IMR-90 (cell line): ENCODE results near the gene RBBP8.

Experiments
- BHLHE40 ChIP-seq: fragments of 150-350 bp; IDR thresholded peaks from 2 replicates; pipeline ENCODE4 v1.6.1; 2016; ENCODE audit warnings: mild to moderate bottlenecking, low read depth, low read length
- CEBPB ChIP-seq: IDR thresholded peaks from 2 replicates; pipeline ENCODE4 v1.6.1; 2012; ENCODE audit warnings: low read depth, low read length, improper control_type of control experiment
- CHD1 ChIP-seq: IDR thresholded peaks from 2 replicates; pipeline ENCODE4 v1.6.1; 2012; ENCODE audit warnings: low read depth, low read length, improper control_type of control experiment
- CTCF ChIP-seq: conservative IDR thresholded peaks from 2 replicates; pipeline ENCODE4 v1.5.1; 2012; ENCODE audit warnings: mild to moderate bottlenecking, low read depth, low read length, improper control_type of control experiment
- ELK1 ChIP-seq: fragments of 150-350 bp; IDR thresholded peaks from 2 replicates; pipeline ENCODE4 v1.6.1; 2016; ENCODE audit warnings: low read depth, mild to moderate bottlenecking, low read length, moderate library complexity, borderline replicate concordance
- FOS ChIP-seq: fragments of 150-350 bp; IDR thresholded peaks from 2 replicates; pipeline ENCODE4 v1.6.1; 2016; ENCODE audit warnings: low read depth, low read length
- MAFK ChIP-seq: IDR thresholded peaks from 2 replicates; pipeline ENCODE4 v1.6.1; 2012; ENCODE audit warnings: low read depth, low read length, improper control_type of control experiment
- MXI1 ChIP-seq: IDR thresholded peaks from 2 replicates; pipeline ENCODE4 v1.6.1; 2012; ENCODE audit warnings: low read depth, mild to moderate bottlenecking, low read length, moderate library complexity, borderline replicate concordance
- POLR2A ChIP-seq: IDR thresholded peaks from 2 replicates; pipeline ENCODE4 v1.6.1; 2012; ENCODE audit warnings: mild to moderate bottlenecking, low read depth, low read length
- RAD21 ChIP-seq: IDR thresholded peaks from 2 replicates; pipeline ENCODE4 v1.6.1; 2012; ENCODE audit warnings: low read length, improper control_type of control experiment
- RCOR1 ChIP-seq: IDR thresholded peaks from 2 replicates; pipeline ENCODE4 v1.6.1; 2012; ENCODE audit warnings: mild to moderate bottlenecking, low read length, improper control_type of control experiment; ENCODE audit not compliant: insufficient replicate concordance
- RFX5 ChIP-seq: IDR thresholded peaks from 2 replicates; pipeline ENCODE4 v1.8.0; 2012; ENCODE audit warnings: low read depth, mild to moderate bottlenecking, low read length, moderate library complexity
- SMC3 ChIP-seq: fragments of 150-350 bp; IDR thresholded peaks from 2 replicates; pipeline ENCODE4 v1.6.1; 2016; ENCODE audit warnings: low read depth, mild to moderate bottlenecking, antibody characterized with exemption, low read length, moderate library complexity
- USF2 ChIP-seq: fragments of 150-350 bp; IDR thresholded peaks from 2 replicates; pipeline ENCODE4 v1.6.1; 2017; ENCODE audit warnings: mild to moderate bottlenecking, antibody characterized with exemption, low read length, low read depth

DNA sequence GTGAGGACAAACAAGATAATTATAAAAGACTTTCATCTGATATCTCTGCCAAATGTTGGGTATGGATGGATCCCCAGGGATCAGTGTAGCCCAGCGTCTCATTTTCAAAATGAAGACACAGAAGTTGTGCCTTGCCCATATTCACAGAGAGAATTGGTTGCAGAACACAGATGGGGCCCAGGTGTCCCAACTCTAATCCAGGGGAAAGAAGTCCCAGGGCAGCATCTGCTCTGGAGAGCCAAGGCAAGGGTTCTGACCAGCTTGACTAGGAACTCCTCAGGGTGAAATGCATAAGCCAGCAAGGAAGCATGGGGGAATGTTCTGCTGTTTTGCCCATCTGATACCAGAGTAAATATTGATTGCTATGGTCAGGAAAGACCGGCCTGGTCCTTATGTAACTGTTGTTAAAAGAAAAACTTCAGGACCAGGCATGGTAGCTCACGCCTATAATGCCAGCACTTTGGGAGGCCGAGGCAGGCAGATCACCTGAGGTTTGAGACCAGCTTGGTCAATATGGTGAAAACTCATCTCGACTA is 133.4 kb downstream of the RBBP8 start:
- no peak for TF ChIP-seq CTCF
- no peak for TF ChIP-seq RAD21
- no peak for TF ChIP-seq POLR2A
- no peak for TF ChIP-seq SMC3
- no peak for TF ChIP-seq CEBPB
- no peak for TF ChIP-seq BHLHE40
- TF ChIP-seq MAFK, result no peak
- no peak for TF ChIP-seq RFX5
- TF ChIP-seq USF2, result no peak
- TF ChIP-seq ELK1, result no peak
- no peak for TF ChIP-seq CHD1
- TF ChIP-seq FOS, result no peak
- TF ChIP-seq MXI1, result no peak
- no peak for TF ChIP-seq RCOR1
